ENCODE data around the gene LRRC7. TPM values are rescaled to one million over a fixed set of nuclear protein-coding genes. Genes with fewer than 3 reads are reported as not detected.

LRRC7 gene
- total RNA-seq, 1 donor from 2014 or later, result 11.5 TPM

GRCh38 chr1:70077066-70077465, 509.3 kb downstream of the LRRC7 start:
- H3K9me3 ChIP-seq (ENCODE audit: control insufficient read depth in 3 of 3, low read length in 3 of 3), result no peaks in the 10 kb centered on the region
- no peaks in the 10 kb centered on the region for H3K36me3 ChIP-seq (ENCODE audit: control insufficient read depth in 3 of 3, insufficient read depth in 3 of 3, low read length in 3 of 3)
- H3K4me1 ChIP-seq (ENCODE audit: control insufficient read depth in 3 of 3, insufficient read depth in 3 of 3, low read length in 3 of 3), result no peaks in the 10 kb centered on the region
- no peak overlapping the region for H3K4me3 ChIP-seq (ENCODE audit: low read length in 3 of 3)
- no peaks in the 10 kb centered on the region for H3K27me3 ChIP-seq (ENCODE audit: control insufficient read depth in 3 of 3, insufficient read depth in 3 of 3, low read length in 3 of 3)
- no peak overlapping the region for H3K9ac ChIP-seq (ENCODE audit: low read depth in 1 of 3, low read length in 3 of 3)
- no peak overlapping the region for H3K27ac ChIP-seq (ENCODE audit: low read depth, low read length)

GRCh38 chr1:70079546-70079945, 511.8 kb downstream of the LRRC7 start:
- H3K4me1 ChIP-seq (ENCODE audit: control insufficient read depth in 3 of 3, insufficient read depth in 3 of 3, low read length in 3 of 3), result no peaks in the 10 kb centered on the region
- H3K9me3 ChIP-seq (ENCODE audit: control insufficient read depth in 3 of 3, low read length in 3 of 3), result no peaks in the 10 kb centered on the region
- no peaks in the 10 kb centered on the region for H3K27me3 ChIP-seq (ENCODE audit: control insufficient read depth in 3 of 3, insufficient read depth in 3 of 3, low read length in 3 of 3)
- H3K9ac ChIP-seq (ENCODE audit: low read depth in 1 of 3, low read length in 3 of 3), result no peak overlapping the region
- no peak overlapping the region for H3K4me3 ChIP-seq (ENCODE audit: low read length in 3 of 3)
- H3K27ac ChIP-seq (ENCODE audit: low read depth, low read length), result no peak overlapping the region
- no peaks in the 10 kb centered on the region for H3K36me3 ChIP-seq (ENCODE audit: control insufficient read depth in 3 of 3, insufficient read depth in 3 of 3, low read length in 3 of 3)

GRCh38 chr1:70083519-70083918, 515.8 kb downstream of the LRRC7 start:
- H3K27ac ChIP-seq (ENCODE audit: low read depth, low read length), result no peak overlapping the region
- H3K27me3 ChIP-seq (ENCODE audit: control insufficient read depth in 3 of 3, insufficient read depth in 3 of 3, low read length in 3 of 3), result no peaks in the 10 kb centered on the region
- H3K4me1 ChIP-seq (ENCODE audit: control insufficient read depth in 3 of 3, insufficient read depth in 3 of 3, low read length in 3 of 3), result no peaks in the 10 kb centered on the region
- no peak overlapping the region for H3K4me3 ChIP-seq (ENCODE audit: low read length in 3 of 3)
- no peaks in the 10 kb centered on the region for H3K36me3 ChIP-seq (ENCODE audit: control insufficient read depth in 3 of 3, insufficient read depth in 3 of 3, low read length in 3 of 3)
- no peaks in the 10 kb centered on the region for H3K9me3 ChIP-seq (ENCODE audit: control insufficient read depth in 3 of 3, low read length in 3 of 3)
- no peak overlapping the region for H3K9ac ChIP-seq (ENCODE audit: low read depth in 1 of 3, low read length in 3 of 3)

GRCh38 chr1:70084314-70084915, 516.7 kb downstream of the LRRC7 start:
- Histone ChIP-seq H3K4me1 (ENCODE audit: control insufficient read depth in 3 of 3, insufficient read depth in 3 of 3, low read length in 3 of 3) (no peaks in the 10 kb centered on the region), H3K9ac (ENCODE audit: low read depth in 1 of 3, low read length in 3 of 3) (no peak overlapping the region), H3K36me3 (ENCODE audit: control insufficient read depth in 3 of 3, insufficient read depth in 3 of 3, low read length in 3 of 3) (no peaks in the 10 kb centered on the region), H3K9me3 (ENCODE audit: control insufficient read depth in 3 of 3, low read length in 3 of 3) (no peaks in the 10 kb centered on the region), H3K4me3 (ENCODE audit: low read length in 3 of 3) (no peak overlapping the region), H3K27ac (ENCODE audit: low read depth, low read length) (no peak overlapping the region), H3K27me3 (ENCODE audit: control insufficient read depth in 3 of 3, insufficient read depth in 3 of 3, low read length in 3 of 3) (no peaks in the 10 kb centered on the region)

GRCh38 chr1:70085521-70085920, 517.8 kb downstream of the LRRC7 start:
- Histone ChIP-seq H3K27me3 (ENCODE audit: control insufficient read depth in 3 of 3, insufficient read depth in 3 of 3, low read length in 3 of 3) (no peaks in the 10 kb centered on the region), H3K4me3 (ENCODE audit: low read length in 3 of 3) (no peak overlapping the region), H3K9ac (ENCODE audit: low read depth in 1 of 3, low read length in 3 of 3) (no peak overlapping the region), H3K27ac (ENCODE audit: low read depth, low read length) (no peak overlapping the region), H3K4me1 (ENCODE audit: control insufficient read depth in 3 of 3, insufficient read depth in 3 of 3, low read length in 3 of 3) (no peaks in the 10 kb centered on the region), H3K36me3 (ENCODE audit: control insufficient read depth in 3 of 3, insufficient read depth in 3 of 3, low read length in 3 of 3) (no peaks in the 10 kb centered on the region), H3K9me3 (ENCODE audit: control insufficient read depth in 3 of 3, low read length in 3 of 3) (no peaks in the 10 kb centered on the region)

GRCh38 chr1:70086897-70087296, 519.2 kb downstream of the LRRC7 start:
- H3K9me3 ChIP-seq (ENCODE audit: control insufficient read depth in 3 of 3, low read length in 3 of 3), result no peaks in the 10 kb centered on the region
- no peak overlapping the region for H3K4me3 ChIP-seq (ENCODE audit: low read length in 3 of 3)
- no peaks in the 10 kb centered on the region for H3K27me3 ChIP-seq (ENCODE audit: control insufficient read depth in 3 of 3, insufficient read depth in 3 of 3, low read length in 3 of 3)

GRCh38 chr1:70090141-70090540, 522.4 kb downstream of the LRRC7 start:
- Histone ChIP-seq H3K36me3 (ENCODE audit: control insufficient read depth in 3 of 3, insufficient read depth in 3 of 3, low read length in 3 of 3) (no peaks in the 10 kb centered on the region), H3K4me3 (ENCODE audit: low read length in 3 of 3) (no peak overlapping the region), H3K9ac (ENCODE audit: low read depth in 1 of 3, low read length in 3 of 3) (no peak overlapping the region), H3K27me3 (ENCODE audit: control insufficient read depth in 3 of 3, insufficient read depth in 3 of 3, low read length in 3 of 3) (no peaks in the 10 kb centered on the region), H3K9me3 (ENCODE audit: control insufficient read depth in 3 of 3, low read length in 3 of 3) (no peaks in the 10 kb centered on the region), H3K4me1 (ENCODE audit: control insufficient read depth in 3 of 3, insufficient read depth in 3 of 3, low read length in 3 of 3) (no peaks in the 10 kb centered on the region), H3K27ac (ENCODE audit: low read depth, low read length) (no peak overlapping the region)

More at GRCh38 chr1:70086897-70087296, 519.2 kb downstream of the LRRC7 start:
- no peaks in the 10 kb centered on the region for H3K4me1 ChIP-seq (ENCODE audit: control insufficient read depth in 3 of 3, insufficient read depth in 3 of 3, low read length in 3 of 3)
- no peak overlapping the region for H3K9ac ChIP-seq (ENCODE audit: low read depth in 1 of 3, low read length in 3 of 3)
- no peak overlapping the region for H3K27ac ChIP-seq (ENCODE audit: low read depth, low read length)
- no peaks in the 10 kb centered on the region for H3K36me3 ChIP-seq (ENCODE audit: control insufficient read depth in 3 of 3, insufficient read depth in 3 of 3, low read length in 3 of 3)

- Histone ChIP-seq H3K9me3 (ENCODE audit: control insufficient read depth in 3 of 3, low read length in 3 of 3) (no peaks in the 10 kb centered on the region), H3K36me3 (ENCODE audit: control insufficient read depth in 3 of 3, insufficient read depth in 3 of 3, low read length in 3 of 3) (no peaks in the 10 kb centered on the region), H3K9ac (ENCODE audit: low read depth in 1 of 3, low read length in 3 of 3) (no peak overlapping the region)
Measured at GRCh38 chr1:70090875-70091274, 523.2 kb downstream of the LRRC7 start.

GRCh38 chr1:70091811-70092210, 524.1 kb downstream of the LRRC7 start:
- Histone ChIP-seq H3K27me3 (ENCODE audit: control insufficient read depth in 3 of 3, insufficient read depth in 3 of 3, low read length in 3 of 3) (no peaks in the 10 kb centered on the region), H3K9me3 (ENCODE audit: control insufficient read depth in 3 of 3, low read length in 3 of 3) (no peaks in the 10 kb centered on the region), H3K4me3 (ENCODE audit: low read length in 3 of 3) (no peak overlapping the region), H3K9ac (ENCODE audit: low read depth in 1 of 3, low read length in 3 of 3) (no peak overlapping the region), H3K27ac (ENCODE audit: low read depth, low read length) (no peak overlapping the region), H3K4me1 (ENCODE audit: control insufficient read depth in 3 of 3, insufficient read depth in 3 of 3, low read length in 3 of 3) (no peaks in the 10 kb centered on the region), H3K36me3 (ENCODE audit: control insufficient read depth in 3 of 3, insufficient read depth in 3 of 3, low read length in 3 of 3) (no peaks in the 10 kb centered on the region)

More at GRCh38 chr1:70090875-70091274, 523.2 kb downstream of the LRRC7 start:
- H3K4me3 ChIP-seq (ENCODE audit: low read length in 3 of 3), result no peak overlapping the region
- no peaks in the 10 kb centered on the region for H3K4me1 ChIP-seq (ENCODE audit: control insufficient read depth in 3 of 3, insufficient read depth in 3 of 3, low read length in 3 of 3)
- no peak overlapping the region for H3K27ac ChIP-seq (ENCODE audit: low read depth, low read length)
- no peaks in the 10 kb centered on the region for H3K27me3 ChIP-seq (ENCODE audit: control insufficient read depth in 3 of 3, insufficient read depth in 3 of 3, low read length in 3 of 3)

- Histone ChIP-seq H3K4me1 (ENCODE audit: control insufficient read depth in 3 of 3, insufficient read depth in 3 of 3, low read length in 3 of 3) (no peaks in the 10 kb centered on the region), H3K9ac (ENCODE audit: low read depth in 1 of 3, low read length in 3 of 3) (no peak overlapping the region), H3K27ac (ENCODE audit: low read depth, low read length) (no peak overlapping the region), H3K4me3 (ENCODE audit: low read length in 3 of 3) (no peak overlapping the region), H3K36me3 (ENCODE audit: control insufficient read depth in 3 of 3, insufficient read depth in 3 of 3, low read length in 3 of 3) (no peaks in the 10 kb centered on the region), H3K27me3 (ENCODE audit: control insufficient read depth in 3 of 3, insufficient read depth in 3 of 3, low read length in 3 of 3) (no peaks in the 10 kb centered on the region), H3K9me3 (ENCODE audit: control insufficient read depth in 3 of 3, low read length in 3 of 3) (no peaks in the 10 kb centered on the region)
Measured at GRCh38 chr1:70092526-70092925, 524.8 kb downstream of the LRRC7 start.
